Midbrain (tissue), 1 donor: ENCODE measurements around the gene ITGB7.
A peak's percentile ranks its signal among the peaks of the same experiment; 100 is the strongest.
"Not testable (repeated sequence)": the region's sequence is repeated elsewhere in the genome, so short reads cannot be mapped to it uniquely, and the experiment has no call there.

Source experiments
- DNase-seq: peaks from one replicate; lab custom pipeline; 2025; lab: John Stamatoyannopoulos, UW

Gene ITGB7

GRCh38 chr12:53217051-53217930 lies 10.2 kb upstream of the ITGB7 start:
- DNase-seq, result no peak

DNA sequence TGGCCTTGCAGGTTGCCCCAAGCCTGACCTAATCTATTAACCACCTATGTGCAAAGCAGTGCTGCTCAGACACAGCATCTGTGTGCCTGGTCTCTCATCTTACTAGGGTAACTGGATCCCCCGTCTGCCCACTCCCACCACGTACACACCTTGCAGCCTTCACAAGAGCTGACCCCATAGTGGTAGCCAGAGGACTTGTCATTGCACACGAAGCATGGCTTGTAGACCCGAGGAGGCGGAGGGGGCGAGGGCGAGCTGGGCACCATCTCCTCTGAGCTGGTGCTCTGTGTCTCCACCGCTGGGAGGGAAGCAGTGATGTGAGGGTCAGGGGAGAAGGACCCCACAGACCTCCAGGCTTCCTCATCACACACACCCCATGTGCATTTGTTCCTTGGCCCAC lies 8.4 kb upstream of the ITGB7 start:
- DNase-seq, result no peak

DNA sequence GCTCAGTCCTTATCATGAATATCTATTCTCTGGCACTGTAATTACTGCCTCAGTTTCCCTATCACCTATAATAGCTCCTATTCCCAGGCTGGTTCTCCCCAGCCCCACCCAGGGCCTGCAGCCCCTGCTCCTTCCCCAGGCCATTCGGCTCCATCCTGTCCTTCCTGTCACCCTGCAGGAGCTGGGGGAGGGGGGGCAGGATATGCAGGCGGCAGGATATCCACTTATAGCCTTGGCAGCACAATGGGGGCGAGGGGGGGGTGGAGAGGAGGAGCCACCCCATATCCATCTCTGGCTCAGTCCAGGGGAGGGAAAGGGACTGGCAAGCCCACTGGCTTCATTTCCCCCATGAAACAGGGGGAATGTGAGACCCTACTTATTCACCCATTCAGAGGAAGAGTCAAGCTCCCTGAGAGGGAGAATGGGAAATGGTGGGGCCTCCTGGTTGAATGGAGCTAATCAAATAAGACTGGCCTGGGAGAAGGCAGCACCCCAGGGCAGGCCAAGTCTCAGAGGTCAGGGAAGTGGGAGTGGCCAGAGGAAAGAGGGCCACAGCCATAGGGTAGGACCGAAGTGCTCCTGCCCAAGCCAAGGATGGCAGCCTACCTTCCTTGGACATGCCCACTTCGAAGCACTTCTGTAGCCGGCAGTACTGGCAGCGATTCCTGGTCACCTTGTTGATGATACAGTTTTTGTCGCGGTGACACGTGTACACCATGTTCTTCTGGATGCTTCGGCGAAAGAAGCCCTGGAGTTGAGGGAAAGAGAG lies 7.8 kb upstream of the ITGB7 start:
- no peak for DNase-seq

GRCh38 chr12:53214221-53214620 lies 7.2 kb upstream of the ITGB7 start:
- no peak for DNase-seq

- DNase-seq, result peak; percentile 81
These were observed 6.3 kb upstream of the ITGB7 start for GRCh38 chr12:53213348-53213747.

GRCh38 chr12:53212931-53213330 lies 5.9 kb upstream of the ITGB7 start:
- no peak for DNase-seq

DNA sequence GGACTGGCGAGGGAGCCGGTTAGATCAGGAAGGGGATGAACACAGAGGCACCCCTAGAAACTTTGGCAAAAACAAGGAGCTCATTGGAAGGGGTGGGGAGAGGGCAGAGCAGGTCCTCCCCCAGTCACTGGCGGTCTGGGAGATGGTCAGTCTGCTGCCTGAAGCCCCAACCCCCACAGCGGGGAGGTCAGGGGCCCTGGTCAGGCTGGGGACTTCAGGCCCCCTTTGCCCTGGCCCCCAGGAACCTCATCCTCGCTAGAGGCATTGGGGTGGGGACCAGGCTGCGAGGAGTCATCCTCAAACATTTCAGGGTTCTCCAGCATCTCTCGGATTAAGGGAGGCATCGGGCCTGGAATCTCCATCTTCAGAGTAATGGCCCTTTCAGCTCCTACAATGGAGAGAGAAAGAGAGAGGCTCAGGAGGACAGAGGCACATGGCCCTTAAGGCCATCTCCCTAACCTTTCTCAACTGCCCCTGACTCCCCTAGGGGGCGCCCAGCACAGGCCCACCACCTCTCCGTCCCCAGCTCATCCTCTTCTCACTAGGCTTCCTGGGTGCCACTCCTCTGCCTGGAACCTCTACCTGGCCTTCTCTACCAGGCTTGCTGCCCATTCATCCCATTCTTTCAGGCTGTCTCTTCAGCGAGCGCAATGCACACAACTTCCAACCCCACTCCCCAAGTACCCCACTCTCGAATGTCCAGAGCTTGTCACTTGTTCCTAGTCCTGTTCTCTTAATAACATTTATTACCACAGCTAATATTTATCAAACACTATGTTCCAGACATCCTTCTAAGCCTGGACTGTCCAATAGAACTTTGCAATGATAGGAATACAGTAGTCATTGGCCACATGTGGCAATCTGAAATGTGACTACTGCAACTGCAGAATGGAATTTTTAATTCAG lies 4.7 kb upstream of the ITGB7 start:
- no peak for DNase-seq

DNA sequence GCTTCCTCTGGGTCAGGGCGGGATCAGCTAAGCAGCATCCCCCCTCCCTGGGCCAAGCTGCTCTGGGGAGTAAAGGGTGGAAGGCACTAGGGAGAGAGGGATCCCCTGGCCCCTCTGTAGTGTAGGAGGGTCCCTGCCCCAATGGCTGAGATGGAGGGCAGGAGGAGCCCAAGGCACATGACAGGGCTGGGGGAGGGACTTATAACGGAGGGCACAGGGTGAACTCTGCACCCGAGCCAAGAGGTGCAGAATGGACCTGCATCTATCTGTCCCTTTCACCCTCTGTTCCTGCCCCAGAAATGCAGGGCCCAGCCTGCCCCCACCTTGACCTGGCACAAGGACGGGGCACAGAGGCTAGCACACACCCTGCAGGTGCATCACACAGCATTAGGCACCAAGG lies 3.8 kb upstream of the ITGB7 start:
- no peak for DNase-seq

GRCh38 chr12:53208877-53209463 lies 1.9 kb upstream of the ITGB7 start:
- DNase-seq, result no peak

DNA sequence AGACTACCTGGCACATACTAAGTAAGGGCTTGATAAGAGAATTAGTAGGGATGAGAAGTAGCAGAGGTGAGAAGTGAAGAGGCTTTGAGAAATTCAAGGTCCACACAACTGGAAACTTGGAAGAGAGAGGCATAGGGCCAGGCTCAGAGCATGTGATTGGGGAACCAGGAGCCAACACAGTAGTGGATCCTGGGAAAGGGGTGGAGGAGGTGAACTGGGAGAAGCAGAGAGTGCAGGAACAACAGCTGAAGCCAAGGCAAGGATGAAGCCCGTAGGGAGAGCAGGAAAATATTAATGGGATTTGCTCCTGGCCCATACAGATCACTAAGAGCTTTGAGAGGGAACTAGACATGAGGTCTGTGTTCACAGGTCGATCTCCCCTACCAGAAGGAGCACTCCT lies 1.4 kb upstream of the ITGB7 start:
- no peak for DNase-seq

DNA sequence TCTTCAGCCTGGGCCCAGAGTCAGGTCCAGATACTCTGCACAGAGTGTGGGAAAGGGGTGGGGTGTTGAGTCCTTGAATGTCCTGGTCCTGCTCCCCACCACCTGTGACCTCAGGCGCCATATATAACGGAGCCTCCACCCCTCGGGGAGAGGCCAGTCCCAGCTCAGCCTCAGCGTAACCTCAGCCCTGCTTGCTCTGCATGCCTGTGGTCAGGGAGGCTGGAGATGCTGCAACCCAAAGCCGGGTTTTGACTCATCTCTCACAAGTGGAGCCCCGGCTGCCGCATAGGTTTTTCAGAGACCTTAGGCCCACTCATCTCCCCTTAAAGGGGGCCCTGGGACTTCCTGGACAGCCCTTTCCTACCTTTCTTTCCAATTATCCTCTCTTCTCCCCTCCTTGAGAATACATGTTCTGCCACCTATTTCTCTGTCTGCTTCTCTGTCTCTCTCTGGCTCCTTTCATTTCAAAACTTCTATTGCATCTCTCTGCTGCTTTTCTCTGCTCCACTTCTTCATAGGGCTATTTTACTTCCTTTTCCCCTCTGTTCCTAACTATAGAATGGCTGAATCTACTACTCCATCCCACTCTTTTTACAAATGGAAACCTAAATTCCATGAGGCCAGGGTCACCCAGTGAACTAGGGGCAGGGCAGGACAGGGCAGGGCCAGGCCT lies 1.2 kb downstream of the ITGB7 start:
- no peak for DNase-seq

DNA sequence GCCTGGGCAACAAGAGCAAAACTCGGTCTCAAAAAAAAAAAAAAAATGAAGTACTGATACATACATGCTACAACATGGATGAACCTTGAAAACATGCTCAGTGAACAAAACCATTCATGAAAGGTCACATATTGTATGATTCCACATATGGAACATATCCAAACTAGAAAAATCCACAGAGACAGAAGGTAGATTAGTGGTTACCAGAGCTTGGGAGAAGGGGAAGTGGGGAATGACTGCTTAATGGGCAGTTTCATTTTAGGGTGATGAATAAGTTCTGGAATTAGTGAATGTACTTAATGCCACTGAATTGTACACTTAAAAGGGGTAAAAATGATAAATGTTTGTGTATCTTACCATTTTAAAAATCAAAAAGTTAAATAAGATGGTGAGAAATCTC lies 2.7 kb downstream of the ITGB7 start:
- no peak for DNase-seq

DNA sequence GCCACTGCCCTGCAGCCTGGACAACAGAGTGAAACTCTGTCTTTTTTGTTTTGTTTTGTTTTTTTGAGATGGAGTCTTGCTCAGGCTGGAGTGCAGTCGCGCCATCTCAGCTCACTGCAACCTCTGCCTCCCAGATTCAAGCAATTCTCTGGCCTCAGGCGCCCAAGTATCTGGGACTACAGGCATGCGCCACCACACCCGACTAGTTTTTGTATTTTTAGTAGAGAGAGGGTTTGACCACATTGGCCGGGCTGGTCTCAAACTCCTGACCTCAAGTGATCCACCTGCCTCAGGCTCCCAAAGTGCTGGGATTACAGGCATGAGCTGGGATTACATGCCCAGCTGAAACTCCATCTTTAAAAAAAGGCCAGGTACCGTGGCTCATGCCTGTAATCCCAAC lies 4.7 kb downstream of the ITGB7 start:
- not testable (repeated sequence) for DNase-seq

DNA sequence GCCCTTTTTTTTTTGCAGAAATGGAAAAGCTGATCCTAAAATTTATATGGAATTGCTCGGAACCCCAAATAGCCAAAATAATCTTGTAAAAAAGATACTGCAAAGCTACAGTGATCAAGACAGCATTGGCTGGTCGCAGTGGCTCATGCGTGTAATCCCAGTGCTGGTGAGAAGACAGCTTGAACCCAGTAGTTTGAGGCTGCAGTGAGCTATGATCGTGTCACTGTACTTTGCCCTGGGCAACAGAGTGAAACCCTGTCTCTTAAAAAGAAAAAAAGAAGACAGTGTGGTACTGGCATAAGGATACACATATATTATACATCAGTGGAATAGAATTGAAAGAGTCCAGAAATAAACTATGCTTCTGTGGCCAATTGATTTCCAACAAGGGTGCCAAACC lies 5.4 kb downstream of the ITGB7 start:
- no peak for DNase-seq

- no peak for DNase-seq
These were observed 5.9 kb downstream of the ITGB7 start for GRCh38 chr12:53201177-53201541.

GRCh38 chr12:53200458-53201176 lies 6.4 kb downstream of the ITGB7 start:
- no peak for DNase-seq

GRCh38 chr12:53200107-53200457 lies 7.0 kb downstream of the ITGB7 start:
- no peak for DNase-seq

- DNase-seq, result no peak
These were observed 7.4 kb downstream of the ITGB7 start for GRCh38 chr12:53199700-53200099.

DNA sequence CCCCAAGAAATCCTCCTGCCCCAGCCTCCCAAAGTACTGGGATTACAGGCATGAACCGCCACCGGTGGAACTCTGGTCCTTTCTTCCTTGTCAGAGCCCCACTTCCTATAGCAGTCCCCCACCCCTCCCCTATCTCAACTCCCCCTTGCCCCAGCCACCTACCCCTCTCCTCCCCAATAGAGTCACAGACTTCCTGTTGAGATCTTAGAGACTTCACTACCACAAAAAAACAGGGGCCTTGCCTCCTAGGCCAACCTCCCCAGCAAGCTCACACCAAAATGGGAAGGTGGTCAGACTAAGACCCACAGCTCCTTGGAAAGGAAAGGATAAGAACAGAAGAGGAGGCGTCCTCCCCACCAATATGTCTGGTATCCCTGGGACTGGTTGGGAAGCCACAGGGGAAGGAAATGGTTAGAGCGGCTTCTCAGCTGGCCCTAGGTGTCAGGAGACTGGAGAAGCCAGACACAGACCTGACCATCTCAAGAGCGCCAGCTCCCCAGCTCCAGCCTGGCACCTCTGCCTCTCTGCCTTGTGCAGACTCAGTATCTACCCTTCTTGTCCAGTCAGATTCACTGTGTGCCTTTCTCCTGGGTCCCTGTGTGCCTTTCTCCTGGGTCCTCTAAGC lies 8.5 kb downstream of the ITGB7 start:
- no peak for DNase-seq

GRCh38 chr12:53197011-53197640 lies 9.9 kb downstream of the ITGB7 start:
- DNase-seq, result no peak
